HT1080 (cell line): ENCODE measurements around the gene CAB39L. TPM values are rescaled to one million over a fixed set of nuclear protein-coding genes. Genes with fewer than 3 reads are reported as not detected.

Source experiments
- DNase-seq: peaks from one replicate; pipeline ENCODE4 v3.0.0-alpha.2; 2015; ENCODE audit warnings: low read depth
- total RNA-seq: library from RNA; depleted of rRNA; stranded (reverse); fragments of >200 nt; shearing (Covaris generic); gene quantifications from 2 replicates; pipeline ENCODE4 v1.2.3, GENCODE V29; 2014; rRNA removed

Gene CAB39L
- total RNA-seq, 1 experiment from 2014 or later: 2.1 TPM

DNA sequence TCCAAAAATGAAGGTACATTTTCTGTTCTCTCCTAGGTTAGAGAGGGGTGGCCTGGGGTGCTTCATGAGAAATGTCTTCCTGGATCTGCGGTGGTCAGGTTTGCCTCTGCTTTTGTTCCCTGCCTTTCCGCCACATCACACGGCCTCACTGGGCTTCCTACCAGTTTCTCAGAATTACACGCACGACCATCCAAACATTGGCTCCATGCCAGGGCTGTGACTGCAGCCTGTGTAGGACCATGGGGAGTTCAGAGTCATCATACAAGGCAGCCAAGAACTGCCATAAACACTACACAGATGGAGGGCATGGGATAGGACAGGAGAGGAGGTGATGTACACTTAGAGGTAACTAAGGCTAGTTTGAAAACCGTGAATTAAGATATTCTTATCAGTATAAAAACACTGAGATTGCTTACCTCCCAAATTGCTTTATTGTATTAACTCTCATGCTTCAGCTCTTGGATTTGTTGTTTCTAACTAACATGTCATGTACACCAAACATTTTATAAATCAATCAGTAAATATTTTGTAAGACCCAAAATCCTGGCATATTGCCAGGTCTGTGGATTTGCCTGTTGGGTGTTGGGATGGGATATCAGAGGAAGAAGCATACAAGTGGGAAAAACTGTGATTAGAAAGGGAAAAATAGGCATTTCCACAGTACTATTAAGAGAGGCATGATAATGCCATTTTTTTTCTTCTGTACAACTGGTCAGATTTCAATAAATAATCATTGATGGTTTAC is 150.9 kb downstream of the CAB39L start:
- no peak for DNase-seq

DNA sequence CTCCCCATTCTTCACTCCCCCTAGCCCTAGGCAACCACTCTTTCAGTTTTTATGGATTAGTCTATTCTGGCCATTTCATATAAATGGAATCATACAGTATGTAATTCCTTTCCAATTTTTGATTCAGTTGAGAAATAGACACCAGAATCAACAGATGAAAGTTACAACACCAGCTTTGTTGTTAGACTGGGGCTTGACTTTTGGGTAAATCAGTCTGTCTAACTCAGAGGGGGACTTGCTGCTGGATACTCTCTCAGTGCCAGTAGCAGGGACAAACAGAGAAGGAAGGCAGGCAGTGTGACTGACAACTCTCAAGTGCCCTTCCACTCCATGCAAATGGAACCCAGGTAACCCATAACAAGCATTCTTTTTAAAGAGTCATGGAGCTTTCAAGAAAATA is 155.4 kb downstream of the CAB39L start:
- DNase-seq: no peak

- no peak for DNase-seq
Observed at GRCh38 chr13:49287995-49288394, 155.9 kb downstream of the CAB39L start.

DNA sequence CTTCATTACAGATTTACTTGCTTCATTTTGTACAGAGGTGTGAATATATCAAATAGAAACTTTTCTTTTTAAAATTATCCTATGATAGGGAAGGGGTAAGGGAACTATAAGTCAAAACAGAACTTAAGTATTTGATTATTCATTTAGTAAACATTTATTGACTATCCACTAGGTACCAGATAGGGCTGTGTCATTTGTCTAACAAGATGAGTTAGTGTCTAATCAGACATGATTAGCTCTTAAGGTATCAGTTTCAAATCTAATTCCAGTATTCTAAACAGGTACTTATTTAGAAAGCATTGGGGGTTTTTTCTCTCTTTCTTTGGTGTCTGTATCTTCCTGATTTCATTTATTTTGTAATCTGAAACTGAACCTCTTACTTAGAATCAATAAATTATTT is 164.0 kb downstream of the CAB39L start:
- no peak for DNase-seq

DNA sequence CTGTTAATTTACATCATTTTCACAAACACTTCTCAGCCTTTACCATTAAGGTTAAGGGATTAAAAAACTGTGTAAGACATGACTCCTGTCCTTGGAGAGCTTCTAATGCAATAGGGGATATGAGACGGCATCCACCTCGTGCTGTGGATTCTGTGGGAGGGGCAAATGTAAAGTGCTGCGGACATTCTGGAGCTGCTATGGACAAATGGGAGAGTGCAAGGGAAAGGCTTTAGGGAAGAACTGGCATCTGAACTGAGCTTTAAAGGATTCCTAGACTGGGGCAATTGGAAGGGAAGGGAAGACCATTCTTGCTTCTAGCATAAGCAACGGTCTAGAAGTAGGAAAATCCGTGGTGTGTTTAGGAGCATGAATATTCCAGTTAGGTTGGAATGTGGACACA is 164.8 kb downstream of the CAB39L start:
- DNase-seq: no peak

GRCh38 chr13:49278211-49278610 is 165.7 kb downstream of the CAB39L start:
- DNase-seq: no peak

GRCh38 chr13:49272296-49272695 is 171.6 kb downstream of the CAB39L start:
- DNase-seq: no peak

GRCh38 chr13:49271264-49271663 is 172.6 kb downstream of the CAB39L start:
- no peak for DNase-seq

- peak; percentile 7 for DNase-seq
Observed at GRCh38 chr13:49265822-49266221, 178.0 kb downstream of the CAB39L start.

GRCh38 chr13:49262634-49263033 is 181.2 kb downstream of the CAB39L start:
- no peak for DNase-seq

GRCh38 chr13:49259586-49259985 is 184.3 kb downstream of the CAB39L start:
- DNase-seq: no peak

Other genes with a start within 250 kb of the CAB39L start
- gene MLNR, start 223.7 kb downstream of the CAB39L start, total RNA-seq: not detected in 2 replicates
- gene CDADC1, start 196.1 kb downstream of the CAB39L start, total RNA-seq: 1.3 and 2.8 TPM in 2 replicates
- gene SETDB2, start 210 bp upstream of the CAB39L start, total RNA-seq: 4.2 and 5.1 TPM in 2 replicates
- 3.3 and 4.8 TPM in 2 replicates for gene PHF11, start 51.9 kb upstream of the CAB39L start, total RNA-seq
- 6.3 and 8.0 TPM in 2 replicates for gene RCBTB1, start 141.5 kb upstream of the CAB39L start, total RNA-seq
- gene ARL11, start 184.4 kb upstream of the CAB39L start, total RNA-seq: not detected in 2 replicates
- gene EBPL, start 247.4 kb upstream of the CAB39L start, total RNA-seq: 147 and 152 TPM in 2 replicates